GM19239 (cell line): Measurements from ENCODE around the gene CAND1.
"Not testable (repeated sequence)": the region's sequence is repeated elsewhere in the genome, so short reads cannot be mapped to it uniquely, and the experiment has no call there.

ENCODE experiments used
- DNase-seq: peaks from one replicate; pipeline ENCODE4 v3.0.0; 2011; ENCODE audit warnings: low spot score; ENCODE audit not compliant: insufficient read length
- FAIRE-seq: peaks from 2 replicates; lab custom pipeline; 2011; peaks lifted over from hg19 to GRCh38; lab: Jason Lieb, UNC

Gene CAND1

DNA sequence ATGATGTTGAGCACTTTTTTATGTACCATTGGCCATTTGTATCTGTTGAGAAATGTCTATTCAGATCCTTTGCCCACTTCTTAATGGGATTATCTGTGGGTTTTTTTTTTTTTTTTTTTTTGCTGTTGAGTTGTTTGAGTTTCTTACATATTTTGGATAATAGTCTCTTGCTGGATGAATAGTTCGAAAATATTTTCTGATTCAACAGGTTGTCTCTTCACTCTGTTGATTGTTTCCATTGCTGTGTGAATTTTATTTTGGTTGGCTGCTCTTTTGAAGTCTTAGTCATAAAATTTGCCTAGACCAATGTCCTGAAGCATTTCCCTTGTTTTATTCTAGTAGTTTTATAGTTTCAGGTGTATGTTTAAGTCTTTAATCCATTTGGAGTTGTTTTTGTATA is 64.5 kb downstream of the CAND1 start:
- no peak for FAIRE-seq
- DNase-seq: no peak

DNA sequence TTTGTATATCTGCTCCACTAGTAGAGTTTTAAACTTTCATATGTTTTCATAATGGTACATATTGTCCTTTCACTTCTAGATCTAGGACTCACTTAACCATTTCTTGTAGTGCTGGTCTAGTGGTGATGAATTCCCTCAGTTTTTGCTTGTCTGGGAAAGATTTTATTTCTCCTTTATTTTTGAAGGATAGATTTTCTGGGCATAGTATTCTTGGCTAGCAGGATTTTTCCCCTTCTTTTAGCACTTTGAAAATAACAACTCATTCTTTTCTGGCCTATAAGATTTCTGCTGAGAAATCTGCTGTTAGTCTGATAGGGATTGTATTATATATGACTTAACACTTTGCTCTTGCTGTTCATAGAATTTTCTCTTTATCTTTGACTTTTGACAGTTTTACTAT is 69.3 kb downstream of the CAND1 start:
- no peak for FAIRE-seq
- no peak for DNase-seq

GRCh38 chr12:67339530-67339929 is 70.4 kb downstream of the CAND1 start:
- FAIRE-seq (no peak), DNase-seq (no peak)

- not testable (repeated sequence) for FAIRE-seq, DNase-seq
Observed at GRCh38 chr12:67341086-67341485, 71.9 kb downstream of the CAND1 start.

DNA sequence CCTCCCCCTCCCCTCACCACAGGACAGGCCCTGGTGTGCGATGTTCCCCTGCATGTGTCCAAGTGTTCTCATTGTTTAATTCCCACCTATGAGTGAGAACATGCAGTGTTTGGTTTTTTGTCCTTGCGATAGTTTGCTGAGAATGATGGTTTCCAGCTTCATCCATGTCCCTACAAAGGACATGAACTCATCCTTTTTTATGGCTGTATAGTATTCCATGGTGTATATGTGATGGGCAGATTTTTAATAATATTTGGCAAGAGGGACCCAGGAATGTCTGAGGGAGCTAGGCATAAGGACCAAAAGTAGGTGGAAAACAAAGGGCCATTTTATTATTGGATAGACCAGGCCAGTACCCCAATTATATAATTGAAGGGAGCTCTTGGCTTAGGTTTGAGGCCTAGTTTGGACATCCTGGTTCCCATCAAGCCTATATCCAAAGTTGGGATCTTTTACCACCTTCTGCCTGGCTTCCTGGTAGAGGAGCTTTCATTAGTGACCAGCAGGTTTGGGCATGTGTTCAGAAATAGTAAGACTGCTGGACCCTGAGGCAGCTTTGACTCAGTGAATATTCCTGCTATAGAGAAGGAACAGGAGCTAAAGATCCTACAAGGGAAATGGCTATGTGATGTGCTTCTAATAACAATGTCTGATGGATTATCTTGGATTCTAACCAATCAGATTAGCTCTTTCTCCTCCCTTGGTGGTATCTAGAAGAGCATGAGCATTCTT is 76.0 kb downstream of the CAND1 start:
- FAIRE-seq: no peak
- no peak for DNase-seq

DNA sequence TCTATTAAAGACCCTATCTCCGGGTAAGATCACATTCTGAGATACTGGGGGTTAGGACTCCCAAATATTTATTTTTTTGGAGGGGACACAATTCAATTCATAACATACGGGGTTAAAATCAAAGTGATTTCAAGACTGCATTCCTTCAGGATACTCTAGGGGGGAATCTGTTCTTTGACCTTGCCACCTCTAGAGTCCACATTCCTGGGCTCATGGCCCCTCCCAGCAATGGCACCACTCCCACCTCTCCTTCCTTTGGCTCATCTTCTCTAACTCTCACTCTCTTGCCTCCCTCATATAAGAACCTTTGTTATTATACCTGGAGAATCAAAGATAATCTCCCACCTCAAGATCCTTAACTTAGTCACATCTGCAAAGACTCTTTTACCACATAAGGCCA is 79.5 kb downstream of the CAND1 start:
- no peak for DNase-seq
- no peak for FAIRE-seq

DNA sequence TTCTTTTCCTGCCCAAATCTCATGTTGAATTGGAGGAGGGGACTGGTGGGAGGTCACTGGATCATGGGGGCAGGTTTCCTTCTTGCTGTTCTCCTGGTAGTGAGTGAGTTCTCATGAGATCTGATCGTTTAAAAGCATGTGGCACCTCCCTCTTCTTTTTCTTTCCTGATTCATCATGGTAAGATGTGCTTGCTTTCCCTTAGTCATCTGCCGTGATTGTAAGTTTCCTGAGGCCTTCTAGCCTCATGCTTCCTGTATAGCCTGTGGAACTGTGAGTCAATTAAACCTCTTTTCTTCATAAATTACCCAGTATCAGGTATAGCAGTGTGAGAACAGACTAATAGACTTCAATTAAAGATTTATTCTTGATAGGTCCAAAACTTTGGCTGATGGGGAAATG is 83.5 kb downstream of the CAND1 start:
- FAIRE-seq: no peak
- DNase-seq: no peak

GRCh38 chr12:67354322-67354721 is 85.2 kb downstream of the CAND1 start:
- DNase-seq (no peak), FAIRE-seq (no peak)

- DNase-seq (no peak), FAIRE-seq (no peak)
Observed at GRCh38 chr12:67354966-67355365, 85.8 kb downstream of the CAND1 start.

DNA sequence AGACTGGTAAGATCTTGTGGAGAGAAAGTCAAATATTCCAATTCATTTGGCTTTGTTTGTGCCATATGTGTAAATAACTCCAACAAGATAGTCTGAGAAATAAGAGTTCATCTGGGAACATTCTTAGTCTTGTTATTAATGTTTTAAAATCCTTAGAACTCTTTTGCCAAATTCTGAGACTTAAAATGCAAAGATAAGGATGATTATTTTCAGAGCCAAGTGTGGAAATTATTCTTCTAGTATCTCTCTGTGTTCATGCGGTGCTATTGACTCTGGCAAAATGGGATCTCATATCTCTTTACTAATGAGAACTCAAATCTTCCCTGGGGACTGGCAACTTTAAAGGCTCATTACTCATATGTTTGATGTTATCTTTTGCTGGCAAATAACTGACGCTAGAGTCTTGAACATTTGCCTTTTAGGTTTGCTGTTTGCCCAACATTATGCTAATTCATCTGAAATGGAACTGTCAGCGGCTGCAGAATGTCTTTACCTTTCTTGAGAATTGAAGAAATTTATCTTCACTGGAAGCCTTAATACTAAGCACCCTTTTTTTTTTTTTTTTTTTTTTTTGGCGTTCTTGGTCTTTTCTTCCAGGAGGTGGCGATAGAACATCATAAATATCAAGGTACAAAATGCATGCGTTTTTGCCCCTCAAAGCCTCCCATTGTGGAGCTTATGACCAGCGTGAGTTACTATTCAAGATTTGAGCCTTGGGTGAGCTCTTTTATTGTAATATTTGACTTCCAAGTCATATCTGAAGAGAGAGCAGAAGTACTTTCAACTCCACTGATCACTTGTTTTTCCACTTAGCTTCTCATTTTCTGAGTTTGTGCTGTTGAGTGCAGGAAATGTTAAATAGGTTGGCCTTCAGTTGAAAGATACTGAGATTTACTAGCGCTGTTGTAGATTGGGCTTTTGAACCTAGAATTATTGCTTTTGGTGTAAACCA is 86.5 kb downstream of the CAND1 start:
- FAIRE-seq (no peak), DNase-seq (no peak)

- DNase-seq (no peak), FAIRE-seq (no peak)
Observed at GRCh38 chr12:67356380-67356774, 87.2 kb downstream of the CAND1 start.

GRCh38 chr12:67357376-67358125 is 88.4 kb downstream of the CAND1 start:
- FAIRE-seq (no peak), DNase-seq (no peak)

DNA sequence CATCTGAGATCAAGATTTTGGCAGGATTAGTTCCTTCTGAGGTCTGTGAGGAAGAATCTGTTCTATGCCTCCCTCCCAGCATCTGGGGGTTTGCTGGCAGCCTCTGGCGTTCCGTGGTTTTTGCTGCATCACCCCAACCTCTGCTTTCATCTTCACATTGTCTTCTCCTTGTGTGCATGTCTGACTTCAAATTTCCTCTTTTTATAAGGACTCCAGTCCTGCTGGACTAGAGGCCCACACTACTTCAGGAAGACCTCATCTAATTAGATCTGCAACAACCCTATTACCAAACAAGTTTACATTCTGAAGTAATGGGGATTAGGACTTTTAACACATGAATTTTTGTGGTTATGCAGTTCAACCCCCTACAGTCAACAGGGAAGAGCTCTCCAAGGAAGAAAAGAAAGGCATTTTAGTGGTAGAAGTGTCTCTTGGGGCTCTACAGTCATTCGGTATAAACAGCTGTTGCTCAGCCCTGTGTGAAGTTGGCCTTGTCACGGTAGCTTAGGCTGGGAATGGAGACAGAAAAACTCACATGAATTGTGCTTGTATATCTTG is 89.7 kb downstream of the CAND1 start:
- no peak for FAIRE-seq
- DNase-seq: no peak

DNA sequence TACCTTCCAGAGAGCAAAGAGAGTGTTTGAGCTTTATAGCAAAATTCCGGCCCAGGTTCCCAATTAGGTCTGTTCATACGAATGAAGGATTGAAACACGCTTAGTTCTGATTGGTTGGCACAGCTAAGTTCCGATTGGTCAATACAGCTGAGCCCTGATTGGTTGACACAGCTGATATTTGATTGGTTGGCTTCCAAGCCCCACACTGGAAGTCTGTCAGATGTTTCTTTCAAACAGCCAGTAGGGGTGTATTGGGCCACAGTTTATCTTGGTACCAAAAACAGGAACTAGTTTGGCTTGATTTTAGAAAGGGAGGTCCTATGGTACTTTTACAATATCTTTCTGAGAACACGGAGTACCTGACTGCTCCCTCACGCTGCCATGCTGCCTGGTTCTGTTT is 93.4 kb downstream of the CAND1 start:
- FAIRE-seq (no peak), DNase-seq (no peak)

DNA sequence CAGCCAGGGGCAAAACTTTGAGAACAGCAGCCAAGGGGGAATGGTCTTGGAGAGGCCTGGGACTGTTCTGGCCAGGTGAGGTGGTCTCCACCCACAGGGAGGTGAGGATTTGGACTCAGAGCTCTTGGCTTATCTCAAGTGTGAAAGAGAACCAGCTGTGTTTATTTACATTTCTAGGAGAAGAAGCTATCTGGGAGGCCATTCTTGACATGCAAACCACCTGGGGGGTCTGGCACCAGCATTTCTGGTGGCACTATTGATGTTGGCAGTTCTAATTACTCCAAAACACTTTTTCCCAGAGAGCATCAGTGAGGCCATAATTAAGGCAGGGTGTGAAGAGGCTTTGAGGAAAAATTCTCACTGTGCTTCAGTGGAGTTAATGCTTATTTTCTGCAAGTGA is 95.1 kb downstream of the CAND1 start:
- FAIRE-seq (no peak), DNase-seq (no peak)

DNA sequence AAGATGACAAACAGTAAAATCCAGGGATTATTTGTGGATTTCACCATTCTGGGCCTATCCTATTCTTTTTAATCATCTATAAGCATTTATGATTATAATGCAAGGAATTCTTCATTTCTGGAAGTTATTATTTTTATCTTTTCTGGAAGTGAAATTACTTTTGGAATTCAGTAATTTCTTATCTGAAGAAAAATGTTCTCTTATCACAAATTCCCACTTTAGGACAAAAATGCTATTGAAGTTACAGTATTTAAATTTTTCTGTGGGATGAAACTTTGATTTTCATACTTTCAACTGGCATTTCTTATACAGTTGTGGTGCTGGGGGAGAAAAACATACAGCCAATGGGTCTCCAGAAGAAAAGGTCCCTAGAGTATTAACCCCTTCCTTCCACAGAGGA is 96.0 kb downstream of the CAND1 start:
- DNase-seq (no peak), FAIRE-seq (no peak)

- FAIRE-seq: no peak
- DNase-seq: no peak
Observed at GRCh38 chr12:67367843-67368242, 98.7 kb downstream of the CAND1 start.
